H1 (cell line): Measurements from ENCODE around the gene OR10A4. TPM values are rescaled to one million over a fixed set of nuclear protein-coding genes. Genes with fewer than 3 reads are reported as not detected.

ENCODE experiments used
- CTCF ChIA-PET: fragments of 300-600 bp; sonication (Branson Sonifier 250); formaldehyde crosslinking; loops from one replicate; lab custom pipeline; 2021; ENCODE audit not compliant: partially characterized antibody; lab: Charles Lee
- POLR2A ChIA-PET: fragments of 300-600 bp; sonication (Branson Sonifier 250); formaldehyde crosslinking; loops from one replicate; lab custom pipeline; 2021; ENCODE audit warnings: inconsistent platforms; ENCODE audit not compliant: partially characterized antibody; lab: Charles Lee
- DNase-seq, 2 experiments: peaks; one replicate each; pipeline versions ENCODE4 v3.0.0 to v3.0.0-alpha.2; 2010 to 2022; ENCODE audit warnings: low spot score in 2 of 2, low read depth in 1 of 2, mixed read lengths in 1 of 2
- FAIRE-seq: peaks from 2 replicates; lab custom pipeline; 2011; peaks lifted over from hg19 to GRCh38; lab: Jason Lieb, UNC
- H2AFZ ChIP-seq: 2 replicates; pipeline ENCODE4 v1.8.1; 2012; ENCODE audit warnings: low read length, inconsistent platforms
- H2AK5ac ChIP-seq: 2 replicates; pipeline ENCODE4 v1.6.1; 2013; ENCODE audit warnings: low read depth, low read length
- H2BK120ac ChIP-seq: replicated peaks from 2 replicates; pipeline ENCODE3; 2013; ENCODE audit warnings: low read depth, low read length, inconsistent platforms
- H2BK12ac ChIP-seq: 2 replicates; pipeline ENCODE4 v1.6.1; 2013; ENCODE audit warnings: low read depth, low read length
- H2BK15ac ChIP-seq: 2 replicates; pipeline ENCODE4 v1.6.1; 2013; ENCODE audit warnings: low read length
- H2BK20ac ChIP-seq: 2 replicates; pipeline ENCODE4 v1.6.1; 2013; ENCODE audit warnings: low read length
- H2BK5ac ChIP-seq: 2 replicates; pipeline ENCODE4 v1.6.1; 2013; ENCODE audit warnings: low read depth, low read length
- H3K14ac ChIP-seq: 2 replicates; pipeline ENCODE4 v1.6.1; 2013; ENCODE audit warnings: inconsistent platforms; ENCODE audit not compliant: insufficient read length
- H3K18ac ChIP-seq: 2 replicates; pipeline ENCODE4 v1.6.1; 2013; ENCODE audit warnings: low read length; ENCODE audit errors: extremely low read depth
- H3K23ac ChIP-seq: 2 replicates; pipeline ENCODE4 v1.6.1; 2013; ENCODE audit warnings: inconsistent platforms; ENCODE audit not compliant: insufficient read length
- H3K23me2 ChIP-seq: 2 replicates; pipeline ENCODE4 v1.6.1; 2013; ENCODE audit warnings: low read depth, low read length
- H3K27ac ChIP-seq: 2 replicates; pipeline ENCODE4 v1.6.1; 2011; ENCODE audit warnings: low read depth, low read length, inconsistent platforms
- H3K27me3 ChIP-seq, 4 experiments: replicated peaks in 1 of 4; 1 replicate in 1 of 4; 2 replicates in 3 of 4; pipeline versions ENCODE4 v1.6.1 to v1.8.1; 2011 to 2013; ENCODE audit warnings: low read length in 3 of 4, mild to moderate bottlenecking in 3 of 4, inconsistent platforms in 2 of 4, mixed read lengths in 2 of 4, moderate library complexity in 1 of 4; ENCODE audit not compliant: control insufficient read depth in 3 of 4, insufficient read depth in 3 of 4; ENCODE audit errors: extremely low read depth in 1 of 4
- H3K36me3 ChIP-seq, 4 experiments: 2 replicates each; pipeline versions ENCODE4 v1.6.1 to v1.8.1; 2011 to 2013; ENCODE audit warnings: mild to moderate bottlenecking in 4 of 4, low read length in 3 of 4, moderate library complexity in 2 of 4, control low read depth in 1 of 4, inconsistent platforms in 1 of 4; ENCODE audit not compliant: insufficient read depth in 4 of 4, control insufficient read depth in 2 of 4
- H3K4ac ChIP-seq: replicated peaks from 2 replicates; pipeline ENCODE3; 2013; ENCODE audit warnings: low read length, low read depth, mixed read lengths, inconsistent platforms; ENCODE audit not compliant: insufficient read length
- H3K4me1 ChIP-seq, 4 experiments: replicated peaks in 1 of 4; 1 replicate in 1 of 4; 2 replicates in 3 of 4; pipeline versions ENCODE4 v1.6.1 to v1.8.1; 2011 to 2013; ENCODE audit warnings: low read length in 3 of 4, inconsistent platforms in 2 of 4, mixed read lengths in 1 of 4; ENCODE audit not compliant: insufficient read depth in 4 of 4, control insufficient read depth in 3 of 4
- H3K4me2 ChIP-seq, 2 experiments: 2 replicates each; pipeline versions ENCODE4 v1.6.1 to v1.8.1; 2011 to 2013; ENCODE audit warnings: low read depth in 2 of 2, low read length in 2 of 2, control low read depth in 1 of 2, inconsistent platforms in 1 of 2, mild to moderate bottlenecking in 1 of 2; ENCODE audit not compliant: insufficient read depth in 1 of 2
- H3K4me3 ChIP-seq, 4 experiments: fragments of 200-600, 300-600 bp in 1 of 4; sonication (generic), shearing (Covaris generic), sonication (Bioruptor Twin) in 1 of 4; 2 replicates each; pipeline versions ENCODE4 v1.5.1 to v1.8.1; 2011 to 2016; ENCODE audit warnings: low read length in 4 of 4, low read depth in 3 of 4, control low read depth in 2 of 4, inconsistent platforms in 2 of 4, mild to moderate bottlenecking in 2 of 4, mixed read lengths in 1 of 4, moderate library complexity in 1 of 4; ENCODE audit not compliant: insufficient read depth in 2 of 4; ENCODE audit errors: extremely low read depth in 1 of 4
- H3K56ac ChIP-seq: replicated peaks from 2 replicates; pipeline ENCODE3; 2013; ENCODE audit warnings: low read depth, mild to moderate bottlenecking, mixed read lengths, low read length, inconsistent platforms; ENCODE audit not compliant: insufficient read length
- H3K79me1 ChIP-seq: 2 replicates; pipeline ENCODE4 v1.6.1; 2013; ENCODE audit warnings: low read depth, low read length, control low read depth
- H3K79me2 ChIP-seq, 2 experiments: 2 replicates each; pipeline versions ENCODE4 v1.6.1 to v1.8.1; 2012 to 2013; ENCODE audit warnings: low read length in 2 of 2, mild to moderate bottlenecking in 2 of 2, inconsistent platforms in 1 of 2; ENCODE audit not compliant: insufficient read depth in 2 of 2, control insufficient read depth in 1 of 2
- H3K9ac ChIP-seq, 4 experiments: replicated peaks in 1 of 4; 1 replicate in 1 of 4; 2 replicates in 3 of 4; pipeline versions ENCODE4 v1.6.1 to v1.8.1; 2011 to 2013; ENCODE audit warnings: low read depth in 3 of 4, low read length in 3 of 4, control low read depth in 2 of 4, mild to moderate bottlenecking in 2 of 4, moderate library complexity in 2 of 4, inconsistent platforms in 1 of 4; ENCODE audit errors: extremely low read depth in 1 of 4
- H3K9me3 ChIP-seq, 2 experiments: 2 replicates each; pipeline versions ENCODE4 v1.6.1 to v1.8.1; 2012 to 2013; ENCODE audit warnings: mild to moderate bottlenecking in 2 of 2, moderate library complexity in 2 of 2, control low read depth in 1 of 2, inconsistent platforms in 1 of 2, low read depth in 1 of 2, low read length in 1 of 2, mixed read lengths in 1 of 2; ENCODE audit not compliant: insufficient read depth in 2 of 2
- H4K20me1 ChIP-seq, 2 experiments: replicated peaks in 1 of 2; 2 replicates each; pipeline versions ENCODE3 to v1.8.1; 2011 to 2013; ENCODE audit warnings: inconsistent platforms in 2 of 2, low read length in 2 of 2, mild to moderate bottlenecking in 1 of 2; ENCODE audit not compliant: insufficient read depth in 2 of 2, control insufficient read depth in 1 of 2
- H4K5ac ChIP-seq: 2 replicates; pipeline ENCODE4 v1.6.1; 2013; ENCODE audit warnings: low read length, low read depth, mixed read lengths, inconsistent platforms; ENCODE audit not compliant: insufficient read length
- H4K8ac ChIP-seq: 2 replicates; pipeline ENCODE4 v1.8.0; 2013; ENCODE audit warnings: mild to moderate bottlenecking, moderate library complexity, low read length, inconsistent platforms; ENCODE audit not compliant: insufficient read depth; ENCODE audit errors: extremely low read depth
- H4K91ac ChIP-seq: replicated peaks from 2 replicates; pipeline ENCODE3; 2013; ENCODE audit warnings: low read length, mixed read lengths, inconsistent platforms; ENCODE audit not compliant: insufficient read length
- CBX8 ChIP-seq: fragments of 300-800, 300-1000 bp; sonication (generic); IDR thresholded peaks from 2 replicates; pipeline ENCODE4 v1.7.1; 2016; ENCODE audit warnings: low read depth, low read length, borderline replicate concordance
- CEBPB ChIP-seq: IDR thresholded peaks from 2 replicates; pipeline ENCODE4 v1.6.1; 2012; ENCODE audit warnings: low read depth, low read length
- EGR1 ChIP-seq: IDR thresholded peaks from 2 replicates; pipeline ENCODE4 v1.6.1; 2011; ENCODE audit warnings: low read depth, low read length, borderline replicate concordance
- JUN ChIP-seq: IDR thresholded peaks from 2 replicates; pipeline ENCODE4 v1.6.1; 2011; ENCODE audit warnings: low read depth, mild to moderate bottlenecking, improper control_type of control experiment, low read length
- WGBS, 2 experiments: shearing (Covaris generic) in 1 of 2; methylation state at CpG; one replicate each; pipeline versions ENCODE4 v1.1.6 to v1.1.7; 2013 to 2015; ENCODE audit warnings: low lambda C conversion rate in 2 of 2, mixed read lengths in 2 of 2, inconsistent platforms in 1 of 2, low coverage in 1 of 2, missing lambda C conversion rate in 1 of 2; ENCODE audit not compliant: insufficient replicate concordance in 2 of 2, insufficient coverage in 1 of 2, insufficient read length in 1 of 2; ENCODE audit errors: extremely low coverage in 1 of 2, missing lambda C conversion rate in 1 of 2; 5-methylcytosine and 5-hydroxymethylcytosine counted together
- polyA plus RNA-seq, 7 experiments: library from polyadenylated mRNA; depleted of rRNA in 3 of 7; stranded (reverse) in 5 of 7; unstranded in 2 of 7; fragments of >200 nt in 5 of 7; fragments of 200-250 nt in 2 of 7; gene quantifications; 1 replicate in 5 of 7; 2 replicates in 1 of 7; 4 replicates in 1 of 7; pipeline versions ENCODE4 v1.2.1 to v1.2.3, GENCODE V29; 2011 to 2013; ENCODE audit warnings: missing spikeins in 2 of 7, mixed read lengths in 2 of 7
- total RNA-seq: library from RNA; stranded (reverse); fragmentation: NEBNext Ultra II Directional; extraction: Animal tissue kit (Norgen Biotek cat#: 25700); gene quantifications from 2 replicates; pipeline ENCODE4 v1.2.1, GENCODE V29; 2021

Gene OR10A4
- total and polyA plus RNA-seq, 2 of the 8 experiments (the other 6 are each of a cell fraction or from before 2014, with no cell fraction given): not detected

GRCh38 chr11:6889835-6890234 lies 13.4 kb downstream of the OR10A4 start:
- Histone ChIP-seq H4K8ac (no peak overlapping the region), H3K56ac (no peak overlapping the region), H3K4ac (no peak overlapping the region), H3K14ac (no peak overlapping the region), H3K18ac (no peak overlapping the region), H2BK120ac (no peak overlapping the region), H3K79me1 (no peaks in the 10 kb centered on the region), H3K79me2 (no peaks in the 10 kb centered on the region), H3K23ac (no peak overlapping the region), H3K27me3 (peaks cover 0 to 1% (median 0%) of the 10 kb centered on the region in 4 experiments; a peak in 1 of 7 replicates), H3K4me3 (no peak overlapping the region), H3K36me3 (no peaks in the 10 kb centered on the region), H3K27ac (no peak overlapping the region), H2BK15ac (no peak overlapping the region), H4K5ac (no peak overlapping the region), H3K9ac (no peak overlapping the region), H2BK5ac (no peak overlapping the region), H3K9me3 (no peaks in the 10 kb centered on the region), H2AFZ (no peak overlapping the region), H3K4me1 (no peaks in the 10 kb centered on the region), H4K20me1 (no peaks in the 10 kb centered on the region), H3K4me2 (no peak overlapping the region), H3K23me2 (no peaks in the 10 kb centered on the region), H2BK12ac (no peak overlapping the region), H2AK5ac (no peak overlapping the region), H2BK20ac (no peak overlapping the region), H4K91ac (no peak overlapping the region)
- no peak for DNase-seq
- no peak for FAIRE-seq
- WGBS, 2 experiments: 95% methylated on average over 1 of the region's 1 CpG; no CpG with 5 or more reads in 1 of the 2 experiments
- ChIA-PET CTCF (interaction anchor here (0.9 to 2.3 kb wide), 4 partner anchors 22 to 135 kb away, joined by 3 to 9 read pairs (median 4); no protein-coding TSS in a partner anchor), POLR2A (interaction anchor here (1.5 kb wide), 1 partner anchor 37 kb away, joined by 4 read pairs; the partner anchor contains the start of gene ZNF215)
- TF ChIP-seq EGR1: no peak
- no peak for TF ChIP-seq CEBPB
- no peak for TF ChIP-seq JUN
- no peak for TF ChIP-seq CBX8
